HepG2 (cell line): ENCODE results near the gene CENPB. TPM values are rescaled to one million over a fixed set of nuclear protein-coding genes. Genes with fewer than 3 reads are reported as not detected.
A peak's percentile ranks its signal among the peaks of the same experiment; 100 is the strongest.

Experiments used
- CREM ChIP-seq, 2 experiments: sonication (generic) in 1 of 2; formaldehyde crosslinking in 1 of 2; IDR thresholded peaks; 2 replicates each; pipeline versions ENCODE4 v1.4.0 to v1.6.1; 2016 to 2020; ENCODE audit warnings: antibody characterized with exemption in 1 of 2, mild to moderate bottlenecking in 1 of 2, missing genetic modification reagents in 1 of 2
- EEA1 ChIP-seq: sonication (generic); formaldehyde crosslinking; IDR thresholded peaks from 2 replicates; pipeline ENCODE4 v1.5.1; 2020; ENCODE audit warnings: mild to moderate bottlenecking, missing genetic modification reagents, borderline replicate concordance
- GMEB2 ChIP-seq: IDR thresholded peaks from 2 replicates; pipeline ENCODE4 v1.6.1; 2016; ENCODE audit warnings: missing biosample characterization, missing genetic modification reagents, low read depth
- HINFP ChIP-seq: sonication (generic); formaldehyde crosslinking; IDR thresholded peaks from 2 replicates; pipeline ENCODE4 v1.4.0; 2020; ENCODE audit warnings: low read depth, mild to moderate bottlenecking, missing genetic modification reagents
- MTA3 ChIP-seq: sonication (generic); formaldehyde crosslinking; IDR thresholded peaks from 2 replicates; pipeline ENCODE4 v1.4.0; 2020; ENCODE audit warnings: missing genetic modification reagents
- NCOR1 ChIP-seq: fragments of 200-600 bp; sonication (generic); IDR thresholded peaks from 2 replicates; pipeline ENCODE4 v1.7.0; 2017; ENCODE audit warnings: antibody characterized with exemption, low read length, borderline replicate concordance
- NFATC3 ChIP-seq: sonication (generic); formaldehyde crosslinking; IDR thresholded peaks from 2 replicates; pipeline ENCODE4 v1.5.1; 2020; ENCODE audit warnings: mild to moderate bottlenecking, missing genetic modification reagents
- NR1H2 ChIP-seq: sonication (generic); formaldehyde crosslinking; IDR thresholded peaks from 2 replicates; pipeline ENCODE4 v1.8.1; 2022; ENCODE audit warnings: low read depth, missing genetic modification reagents, borderline replicate concordance
- RBFOX2 ChIP-seq: fragments of 200-400 bp; formaldehyde crosslinking; IDR thresholded peaks from 2 replicates; pipeline ENCODE4 v1.6.1; 2017; ENCODE audit warnings: low read depth, mild to moderate bottlenecking, low read length
- SAP130 ChIP-seq: IDR thresholded peaks from 2 replicates; pipeline ENCODE4 v1.6.1; 2016; ENCODE audit warnings: low read depth
- SIX4 ChIP-seq: sonication (generic); formaldehyde crosslinking; IDR thresholded peaks from 2 replicates; pipeline ENCODE4 v1.4.0; 2020; ENCODE audit warnings: missing genetic modification reagents
- SOX5 ChIP-seq: IDR thresholded peaks from 2 replicates; pipeline ENCODE4 v1.6.1; 2016; ENCODE audit warnings: borderline replicate concordance
- TCF7 ChIP-seq: sonication (generic); IDR thresholded peaks from 2 replicates; pipeline ENCODE4 v1.6.1; 2016; ENCODE audit warnings: antibody characterized with exemption, low read depth
- TP53 ChIP-seq: sonication (generic); formaldehyde crosslinking; conservative IDR thresholded peaks from 2 replicates; pipeline ENCODE4 v1.4.0; 2020; ENCODE audit warnings: missing genetic modification reagents
- ZBTB3 ChIP-seq: sonication (generic); formaldehyde crosslinking; IDR thresholded peaks from 2 replicates; pipeline ENCODE4 v1.4.0; 2020; ENCODE audit warnings: low read depth, mild to moderate bottlenecking, moderate library complexity, missing genetic modification reagents, borderline replicate concordance
- ZBTB7A ChIP-seq: sonication (generic); formaldehyde crosslinking; IDR thresholded peaks from 2 replicates; pipeline ENCODE4 v1.8.0; 2022; ENCODE audit warnings: mild to moderate bottlenecking, missing genetic modification reagents
- ZFP1 ChIP-seq: IDR thresholded peaks from 2 replicates; pipeline ENCODE4 v1.6.1; 2016
- ZNF281 ChIP-seq: sonication (generic); formaldehyde crosslinking; IDR thresholded peaks from 2 replicates; pipeline ENCODE4 v1.4.0; 2020; ENCODE audit warnings: missing genetic modification reagents, borderline replicate concordance
- ZNF672 ChIP-seq: sonication (generic); formaldehyde crosslinking; IDR thresholded peaks from 2 replicates; pipeline ENCODE4 v1.8.1; 2022; ENCODE audit warnings: missing genetic modification reagents
- ZNF687 ChIP-seq: sonication (generic); formaldehyde crosslinking; IDR thresholded peaks from 2 replicates; pipeline ENCODE4 v1.5.1; 2020; ENCODE audit warnings: mild to moderate bottlenecking, missing genetic modification reagents, moderate library complexity
- polyA plus RNA-seq, 8 experiments: library from polyadenylated mRNA; depleted of rRNA in 3 of 8; stranded (reverse) in 7 of 8; unstranded in 1 of 8; fragments of >200 nt; fragmentation: Illumina TruSeq in 4 of 8; extraction: Trizol in 4 of 8; gene quantifications; 2 replicates each; pipeline versions ENCODE4 v1.2.1 to v1.2.3, GENCODE V29; 2011 to 2016; ENCODE audit warnings: low read depth in 4 of 8, missing spikeins in 1 of 8, mixed read lengths in 1 of 8; ENCODE audit not compliant: insufficient read depth in 1 of 8
- total RNA-seq, 5 experiments: library from RNA; depleted of rRNA; stranded (reverse); fragments of >200 nt; fragmentation: Illumina TruSeq; extraction: Trizol; gene quantifications; 2 replicates each; pipeline ENCODE4 v1.2.3, GENCODE V29; 2016; ENCODE audit warnings: low read depth in 1 of 5

Gene CENPB
- total and polyA plus RNA-seq, 2 of the 13 experiments (the other 11 are each of a cell fraction or from before 2014, with no cell fraction given): 10.4 to 54.5 TPM

GRCh38 chr20:3739054-3739925 is 47.2 kb downstream of the CENPB start (continued):
- TF ChIP-seq ZNF687 (peak; percentile 99), CREM (IDR thresholded peaks at IDR 0.05) (no peak), CREM (CRISPR knock-in tag; IDR thresholded peaks at IDR 0.05) (no peak), RBFOX2 (no peak), TP53 (CRISPR knock-in tag) (no peak), SAP130 (peak; percentile 47; the same call in 1 of the 2 replicates), EEA1 (CRISPR knock-in tag) (no peak; the same call in 1 of the 2 replicates), SIX4 (CRISPR knock-in tag) (no peak), TCF7 (no peak), ZNF672 (CRISPR knock-in tag) (no peak), NFATC3 (CRISPR knock-in tag) (no peak), GMEB2 (CRISPR knock-in tag) (no peak), NR1H2 (CRISPR knock-in tag) (no peak), ZBTB7A (CRISPR knock-in tag) (peak; percentile 47), NCOR1 (no peak), ZBTB3 (CRISPR knock-in tag) (no peak), ZFP1 (no peak), SOX5 (CRISPR knock-in tag) (0 out of 2 replicates have a peak, but pooled peaks have one; percentile 25), MTA3 (CRISPR knock-in tag) (no peak), HINFP (0 out of 2 replicates have a peak, but pooled peaks have one; percentile 23), ZNF281 (CRISPR knock-in tag) (no peak)
